ENCODE measurements around the gene CTBP1. TPM values are rescaled to one million over a fixed set of nuclear protein-coding genes. Genes with fewer than 3 reads are reported as not detected.
A peak's percentile ranks its signal among the peaks of the same experiment; 100 is the strongest.

The CTBP1 gene
- total RNA-seq (2022) (184 TPM in 2 replicates), Bru-seq, nascent RNA (percentile 73 among the genes with signal in this experiment), BruChase-seq, experiment 1, labeled RNA remaining after a 2-hour chase (percentile 83 among the genes with signal in this experiment), BruChase-seq, experiment 2, labeled RNA remaining after a 6-hour chase (percentile 92 among the genes with signal in this experiment)
- long read RNA-seq, transcript CTBP1-201 (9 exons, 2,297 nt): minor isoform, 8 of 336 reads
- long read RNA-seq, transcript CTBP1-203 (10 exons, 2,467 nt): major isoform, 119 of 336 reads
- long read RNA-seq, partial matches to known transcripts: 35 of 336 reads
- long read RNA-seq, other reads (novel, unspliced or antisense): 170 of 336 reads

DNA sequence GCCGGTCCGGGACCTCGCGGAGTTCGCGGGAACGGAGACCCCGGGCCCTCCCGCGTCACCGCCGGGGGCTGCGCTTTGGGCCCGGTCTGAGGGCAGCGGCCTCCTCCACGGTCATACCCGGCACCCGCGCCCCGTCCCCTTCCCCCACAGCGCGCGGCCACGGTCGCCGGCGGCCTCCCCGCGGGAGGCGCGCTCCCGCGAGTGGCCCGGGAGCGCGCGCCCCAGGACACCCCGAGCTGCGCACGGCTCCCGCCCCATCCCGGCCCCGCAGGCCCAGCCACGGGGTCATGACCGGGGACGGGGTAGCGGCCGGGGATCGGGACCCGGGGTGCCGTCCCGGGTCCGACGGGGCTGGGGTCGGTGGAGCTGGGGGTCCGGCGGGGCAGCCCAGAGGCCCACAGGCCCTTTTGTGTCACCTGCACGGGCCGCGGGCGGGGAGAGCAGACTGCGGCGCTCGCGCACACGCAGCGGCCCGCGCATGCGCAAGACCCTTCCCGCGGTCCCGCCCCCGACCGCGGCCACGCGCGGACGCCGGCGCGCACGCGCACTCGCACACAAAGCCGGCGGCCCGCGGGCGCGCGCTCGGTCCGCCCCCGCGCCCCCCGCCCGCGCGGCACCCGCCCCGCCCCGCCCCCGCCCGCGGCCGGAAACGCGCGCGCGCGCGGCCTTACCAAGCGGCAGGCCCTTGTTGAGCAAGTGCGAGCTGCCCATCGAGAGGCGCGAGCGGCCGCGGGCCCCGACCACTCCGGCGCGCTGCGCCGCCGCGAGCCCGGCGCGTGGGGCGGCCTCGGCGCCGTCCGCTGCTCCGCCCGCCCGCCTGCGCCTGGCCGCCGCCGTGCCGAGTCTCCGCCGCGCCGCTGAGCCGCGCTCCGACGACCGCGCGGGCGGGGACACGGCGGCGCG is at the start of gene CTBP1:
CTBP1 (minus strand) TSS at position 886 of the 903 bp plus-strand sequence. CDS start 7,799 bp downstream, outside the sequence.
- H3K9me3 ChIP-seq: peaks cover 10% of the 10 kb centered on the region; the same call in 1 of the 2 replicates
- ChIA-PET POLR2A (interaction anchor here (0.9 to 2.1 kb wide), 4 partner anchors 42 to 139 kb away, joined by 4 to 25 read pairs (median 6); partner anchors contain the start of gene UVSSA), CTCF (no interaction called here)
- no peaks in the 10 kb centered on the region for H3K27me3 ChIP-seq (replicated peaks; ENCODE audit: control insufficient read depth, insufficient read depth, low read length)
- H3K4me3 ChIP-seq (ENCODE audit: low read depth, low read length): peak within 1 kb of the TSS; percentile 90
- Mint-ChIP-seq H3K4me3 (ENCODE audit: unreplicated experiment) (peak within 1 kb of the TSS; percentile 79), H3K27me3 (ENCODE audit: insufficient read depth, unreplicated experiment) (no peaks in the 10 kb centered on the region), H3K4me1 (ENCODE audit: low read depth, unreplicated experiment) (peaks cover 7% of the 10 kb centered on the region), H3K9me3 (ENCODE audit: unreplicated experiment) (peaks cover 11% of the 10 kb centered on the region), H3K27ac (ENCODE audit: unreplicated experiment) (peak within 1 kb of the TSS; percentile 89), H3K36me3 (ENCODE audit: insufficient read depth, unreplicated experiment) (peaks cover 44% of the 10 kb centered on the region)
- TF ChIP-seq, protein P1, sequence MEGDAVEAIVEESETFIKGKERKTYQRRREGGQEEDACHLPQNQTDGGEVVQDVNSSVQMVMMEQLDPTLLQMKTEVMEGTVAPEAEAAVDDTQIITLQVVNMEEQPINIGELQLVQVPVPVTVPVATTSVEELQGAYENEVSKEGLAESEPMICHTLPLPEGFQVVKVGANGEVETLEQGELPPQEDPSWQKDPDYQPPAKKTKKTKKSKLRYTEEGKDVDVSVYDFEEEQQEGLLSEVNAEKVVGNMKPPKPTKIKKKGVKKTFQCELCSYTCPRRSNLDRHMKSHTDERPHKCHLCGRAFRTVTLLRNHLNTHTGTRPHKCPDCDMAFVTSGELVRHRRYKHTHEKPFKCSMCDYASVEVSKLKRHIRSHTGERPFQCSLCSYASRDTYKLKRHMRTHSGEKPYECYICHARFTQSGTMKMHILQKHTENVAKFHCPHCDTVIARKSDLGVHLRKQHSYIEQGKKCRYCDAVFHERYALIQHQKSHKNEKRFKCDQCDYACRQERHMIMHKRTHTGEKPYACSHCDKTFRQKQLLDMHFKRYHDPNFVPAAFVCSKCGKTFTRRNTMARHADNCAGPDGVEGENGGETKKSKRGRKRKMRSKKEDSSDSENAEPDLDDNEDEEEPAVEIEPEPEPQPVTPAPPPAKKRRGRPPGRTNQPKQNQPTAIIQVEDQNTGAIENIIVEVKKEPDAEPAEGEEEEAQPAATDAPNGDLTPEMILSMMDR (IDR thresholded peaks at IDR 0.05; ENCODE audit: insufficient read depth in 1 of 2, low read depth in 1 of 2, low read length in 1 of 2, severe bottlenecking in 1 of 2, unreplicated experiment in 1 of 2): no peak
- H3K4me1 ChIP-seq: peaks cover 16% of the 10 kb centered on the region
- DNase-seq: peak; percentile 60 to 87
- BruUV-seq (replicated peaks): no TSS peak
- intact Hi-C loops (cut with micrococcal nuclease; ENCODE audit: unreplicated experiment): loop anchor here (1.0 kb wide), 1 partner anchor 98 kb away; no protein-coding TSS in a partner anchor
- peaks cover 4% of the 10 kb centered on the region; the same call in 1 of the 2 replicates for H3K36me3 ChIP-seq (ENCODE audit: control insufficient read depth, insufficient read depth, low read length)

DNA sequence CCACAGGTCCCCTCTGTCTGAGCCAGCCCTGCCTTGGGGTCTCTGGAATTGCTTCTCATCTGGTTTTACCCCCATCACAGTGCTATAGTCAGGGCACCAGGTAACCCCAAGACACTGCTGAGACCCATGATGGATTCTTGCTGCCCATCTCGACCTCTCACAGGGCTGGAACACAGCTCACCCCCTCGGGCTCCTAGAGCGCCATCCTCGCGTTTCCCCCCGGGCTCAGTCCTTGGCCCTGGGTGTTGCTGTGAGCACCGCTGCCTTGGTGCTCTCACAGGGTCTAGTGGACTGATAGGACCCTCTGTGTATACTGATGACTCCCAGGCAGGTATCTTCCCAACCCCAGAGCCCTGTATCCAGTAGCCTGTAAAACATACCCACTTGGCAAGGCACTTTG is 49.5 kb upstream of the CTBP1 start:
- no peaks in the 10 kb centered on the region for H3K4me1 Mint-ChIP-seq (ENCODE audit: low read depth, unreplicated experiment)
- H3K27ac Mint-ChIP-seq (ENCODE audit: unreplicated experiment): no peak overlapping the region
- Histone ChIP-seq H3K36me3 (ENCODE audit: control insufficient read depth, insufficient read depth, low read length) (peaks cover 2% of the 10 kb centered on the region; the same call in 1 of the 2 replicates), H3K4me1 (no peaks in the 10 kb centered on the region), H3K9me3 (no peaks in the 10 kb centered on the region), H3K27me3 (replicated peaks; ENCODE audit: control insufficient read depth, insufficient read depth, low read length) (no peaks in the 10 kb centered on the region), H3K4me3 (ENCODE audit: low read depth, low read length) (no peak overlapping the region)
- peaks cover 56% of the 10 kb centered on the region for H3K36me3 Mint-ChIP-seq (ENCODE audit: insufficient read depth, unreplicated experiment)
- intact Hi-C loops (cut with micrococcal nuclease; ENCODE audit: unreplicated experiment): no loop called here
- no peak for DNase-seq
- POLR2A ChIA-PET: no interaction called here
- no peak overlapping the region for H3K4me3 Mint-ChIP-seq (ENCODE audit: unreplicated experiment)
- no peaks in the 10 kb centered on the region for H3K27me3 Mint-ChIP-seq (ENCODE audit: insufficient read depth, unreplicated experiment)
- TF ChIP-seq, protein P1 (IDR thresholded peaks at IDR 0.05; ENCODE audit: insufficient read depth in 1 of 2, low read depth in 1 of 2, low read length in 1 of 2, severe bottlenecking in 1 of 2, unreplicated experiment in 1 of 2): no peak
- H3K9me3 Mint-ChIP-seq (ENCODE audit: unreplicated experiment): no peaks in the 10 kb centered on the region
- no TSS peak for BruUV-seq (replicated peaks)
- CTCF ChIA-PET: no interaction called here

Data from Caco-2 (cell line).